Esophagus muscularis mucosa (tissue), 4 donors: ENCODE measurements around the gene DNM3. TPM values are rescaled to one million over a fixed set of nuclear protein-coding genes. Genes with fewer than 3 reads are reported as not detected.

Experiments used
- DNase-seq: peaks from one replicate; pipeline ENCODE4 v3.0.0-alpha.2; 2017; ENCODE audit errors: extremely low spot score
- H3K27ac ChIP-seq, 4 donors: fragments of 200-600 bp; sonication (generic); replicated peaks in 1 of 4; 1 replicate in 3 of 4; 2 replicates in 1 of 4; pipeline ENCODE4 v1.5.1; 2016 to 2019; ENCODE audit warnings: mild to moderate bottlenecking in 1 of 4
- H3K27me3 ChIP-seq, 4 donors: fragments of 200-600 bp; sonication (generic); one replicate each; pipeline versions ENCODE4 v1.5.1 to v1.6.0; 2016 to 2019
- H3K36me3 ChIP-seq, 4 donors: fragments of 200-600 bp; sonication (generic); one replicate each; pipeline ENCODE4 v1.5.1; 2016 to 2019
- H3K4me1 ChIP-seq, 4 donors: fragments of 200-600 bp; sonication (generic); one replicate each; pipeline ENCODE4 v1.5.1; 2016 to 2019
- H3K4me3 ChIP-seq, 4 donors: fragments of 200-600 bp; sonication (generic); 1 replicate in 2 of 4; 2 replicates in 2 of 4; pipeline ENCODE4 v1.5.1; 2016 to 2019; ENCODE audit warnings: mild to moderate bottlenecking in 4 of 4, moderate library complexity in 1 of 4
- H3K9me3 ChIP-seq, 4 donors: fragments of 200-600 bp; sonication (generic); 1 replicate in 3 of 4; 2 replicates in 1 of 4; pipeline ENCODE4 v1.5.1; 2016 to 2019
- EP300 ChIP-seq: sonication (generic); formaldehyde crosslinking; IDR thresholded peaks from one replicate; pipeline ENCODE4 v1.6.1; 2017; ENCODE audit warnings: antibody characterized with exemption
- POLR2A ChIP-seq: fragments of 450-650 bp; IDR thresholded peaks from one replicate; pipeline ENCODE4 v1.6.1; 2017; ENCODE audit warnings: antibody characterized with exemption, moderate library complexity, mild to moderate bottlenecking, low read depth
- POLR2AphosphoS5 ChIP-seq, 2 donors: sonication (generic); formaldehyde crosslinking; IDR thresholded peaks; one replicate each; pipeline ENCODE4 v1.6.1; 2017; ENCODE audit warnings: antibody characterized with exemption in 2 of 2
- WGBS: methylation state at CpG from one replicate; pipeline ENCODE4 v1.1.5; 2018; 5-methylcytosine and 5-hydroxymethylcytosine counted together
- intact Hi-C: fragments of 100-400 bp; cut with DNase I; formaldehyde crosslinking; loops from one replicate; pipeline ENCODE4 v1.15.1; 2023
- total RNA-seq, 4 donors: library from RNA; depleted of rRNA; stranded (reverse); fragments of >200 nt; gene quantifications; one replicate each; pipeline versions ENCODE4 v1.1.0 to v1.2.1, GENCODE V29; 2016
- TF ChIP-seq, protein P1 (sequence below), 3 experiments: fragments of 200-600 bp in 2 of 3; fragments of 450-650 bp in 1 of 3; sonication (generic) in 2 of 3; IDR thresholded peaks; one replicate each; pipeline ENCODE4 v1.5.1; 2017 to 2019; ENCODE audit warnings: antibody characterized with exemption in 3 of 3, mild to moderate bottlenecking in 2 of 3, moderate library complexity in 1 of 3

The DNM3 gene
- total RNA-seq, 4 donors from 2014 or later: 3.3 to 6.4 (median 3.9) TPM

DNA sequence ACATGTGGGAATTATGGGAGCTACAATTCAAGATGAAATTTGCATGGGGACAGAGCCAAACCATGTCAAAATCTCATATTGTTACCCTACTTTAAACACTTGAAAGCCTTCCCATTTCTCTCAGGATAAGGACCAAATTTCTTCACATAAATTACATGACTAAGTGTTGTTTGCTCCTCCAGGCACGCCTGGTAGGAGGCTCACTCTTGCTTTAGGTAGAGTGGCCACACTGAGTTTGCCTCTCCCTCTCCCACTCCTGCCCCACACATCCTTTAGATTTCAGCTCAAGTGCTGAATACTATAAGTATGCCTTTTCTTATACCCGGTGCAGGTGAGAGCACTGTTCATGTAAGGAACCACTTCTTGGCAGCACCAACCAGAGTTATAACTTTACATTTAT is 279.1 kb downstream of the DNM3 start:
- DNase-seq: no peak
- Histone ChIP-seq H3K9me3 (no peaks in the 10 kb centered on the region), H3K4me3 (no peak overlapping the region), H3K27ac (no peak overlapping the region), H3K4me1 (no peaks in the 10 kb centered on the region), H3K36me3 (no peaks in the 10 kb centered on the region), H3K27me3 (no peaks in the 10 kb centered on the region)
- intact Hi-C loops: no loop called here
- 85% methylated on average over 2 of the region's 2 CpGs for WGBS
- no peak for TF ChIP-seq POLR2AphosphoS5 (IDR thresholded peaks at IDR 0.05)
- TF ChIP-seq, protein P1, sequence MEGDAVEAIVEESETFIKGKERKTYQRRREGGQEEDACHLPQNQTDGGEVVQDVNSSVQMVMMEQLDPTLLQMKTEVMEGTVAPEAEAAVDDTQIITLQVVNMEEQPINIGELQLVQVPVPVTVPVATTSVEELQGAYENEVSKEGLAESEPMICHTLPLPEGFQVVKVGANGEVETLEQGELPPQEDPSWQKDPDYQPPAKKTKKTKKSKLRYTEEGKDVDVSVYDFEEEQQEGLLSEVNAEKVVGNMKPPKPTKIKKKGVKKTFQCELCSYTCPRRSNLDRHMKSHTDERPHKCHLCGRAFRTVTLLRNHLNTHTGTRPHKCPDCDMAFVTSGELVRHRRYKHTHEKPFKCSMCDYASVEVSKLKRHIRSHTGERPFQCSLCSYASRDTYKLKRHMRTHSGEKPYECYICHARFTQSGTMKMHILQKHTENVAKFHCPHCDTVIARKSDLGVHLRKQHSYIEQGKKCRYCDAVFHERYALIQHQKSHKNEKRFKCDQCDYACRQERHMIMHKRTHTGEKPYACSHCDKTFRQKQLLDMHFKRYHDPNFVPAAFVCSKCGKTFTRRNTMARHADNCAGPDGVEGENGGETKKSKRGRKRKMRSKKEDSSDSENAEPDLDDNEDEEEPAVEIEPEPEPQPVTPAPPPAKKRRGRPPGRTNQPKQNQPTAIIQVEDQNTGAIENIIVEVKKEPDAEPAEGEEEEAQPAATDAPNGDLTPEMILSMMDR (IDR thresholded peaks at IDR 0.05): no peak

DNA sequence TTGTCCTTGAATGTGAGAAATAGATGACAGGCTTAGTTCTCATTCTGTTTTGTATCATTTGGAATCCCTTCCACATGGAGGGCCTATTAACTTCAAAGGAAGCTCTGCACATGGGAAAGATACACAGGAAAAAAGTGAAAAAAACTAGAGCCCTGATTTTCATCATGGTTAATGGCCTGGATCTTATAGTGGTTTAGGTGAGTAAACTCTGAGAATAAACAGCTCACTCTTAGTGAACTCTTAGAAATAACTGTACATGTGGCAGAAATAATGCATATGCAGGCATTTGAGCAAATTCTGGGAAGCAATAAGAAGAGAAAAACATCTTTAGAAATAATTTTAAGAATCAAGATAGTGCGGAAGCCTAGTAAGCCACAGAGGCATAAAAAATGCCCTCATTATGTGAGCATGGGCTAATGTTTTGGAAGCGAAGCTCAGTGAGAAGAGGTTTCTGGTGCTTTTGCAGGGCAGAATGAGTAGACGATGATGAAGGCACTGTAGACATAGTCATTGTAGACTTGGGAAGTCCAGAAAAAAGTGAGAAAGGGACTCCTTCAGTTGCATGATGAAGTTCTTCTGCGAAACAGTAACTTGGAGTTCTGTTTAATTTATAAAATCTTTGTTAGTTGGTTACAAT is 279.9 kb downstream of the DNM3 start:
- no peak for DNase-seq
- 93% methylated on average over 4 of the region's 4 CpGs for WGBS
- H3K27ac ChIP-seq: no peak overlapping the region
- no peaks in the 10 kb centered on the region for H3K36me3 ChIP-seq
- H3K4me1 ChIP-seq: no peaks in the 10 kb centered on the region
- TF ChIP-seq POLR2AphosphoS5 (IDR thresholded peaks at IDR 0.05) (no peak), EP300 (no peak), POLR2A (no peak)
- TF ChIP-seq, protein P1 (IDR thresholded peaks at IDR 0.05): no peak
- H3K27me3 ChIP-seq: no peaks in the 10 kb centered on the region
- H3K4me3 ChIP-seq: no peak overlapping the region
- intact Hi-C loops: no loop called here
- H3K9me3 ChIP-seq: no peaks in the 10 kb centered on the region

- no peak overlapping the region for H3K27ac ChIP-seq
- no peaks in the 10 kb centered on the region for H3K27me3 ChIP-seq
- 90% methylated on average over 3 of the region's 3 CpGs for WGBS
- no peak overlapping the region for H3K4me3 ChIP-seq
- TF ChIP-seq, protein P1 (IDR thresholded peaks at IDR 0.05): no peak
- TF ChIP-seq POLR2AphosphoS5 (IDR thresholded peaks at IDR 0.05): no peak
- no peak for TF ChIP-seq POLR2A
- no peak for TF ChIP-seq EP300
- no peaks in the 10 kb centered on the region for H3K9me3 ChIP-seq
- H3K36me3 ChIP-seq: no peaks in the 10 kb centered on the region
- no peaks in the 10 kb centered on the region for H3K4me1 ChIP-seq
- no peak for DNase-seq
- intact Hi-C loops: no loop called here
Measured at GRCh38 chr1:172122381-172122780, 281.1 kb downstream of the DNM3 start.

DNA sequence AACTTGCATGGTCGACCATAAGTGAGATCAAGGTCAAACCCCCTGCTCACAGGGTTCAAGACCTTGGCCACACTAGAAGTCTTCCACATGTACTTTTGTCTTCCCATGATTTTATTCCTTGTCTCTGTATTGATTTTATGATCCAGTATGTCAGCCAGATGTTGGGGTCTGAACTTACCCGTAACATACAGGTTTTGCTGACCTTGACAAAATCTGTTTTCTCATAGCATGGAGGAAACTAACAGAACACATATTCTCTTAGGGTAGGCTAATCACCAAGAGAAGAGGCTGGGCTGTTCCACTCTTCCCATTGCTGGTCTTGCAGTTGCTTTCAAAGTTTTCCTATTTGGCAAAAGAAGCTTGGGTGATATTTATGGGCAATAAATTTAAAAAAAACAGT is 284.0 kb downstream of the DNM3 start:
- Histone ChIP-seq H3K4me3 (no peak overlapping the region), H3K27me3 (no peaks in the 10 kb centered on the region), H3K4me1 (no peaks in the 10 kb centered on the region), H3K27ac (no peak overlapping the region), H3K36me3 (peaks cover 0 to 2% (median 0%) of the 10 kb centered on the region in 4 donors), H3K9me3 (no peaks in the 10 kb centered on the region)
- no peak for DNase-seq
- 88% methylated on average over 2 of the region's 2 CpGs for WGBS
- TF ChIP-seq, protein P1 (IDR thresholded peaks at IDR 0.05): no peak
- TF ChIP-seq EP300 (no peak), POLR2AphosphoS5 (IDR thresholded peaks at IDR 0.05) (no peak), POLR2A (no peak)
- intact Hi-C loops: no loop called here

DNA sequence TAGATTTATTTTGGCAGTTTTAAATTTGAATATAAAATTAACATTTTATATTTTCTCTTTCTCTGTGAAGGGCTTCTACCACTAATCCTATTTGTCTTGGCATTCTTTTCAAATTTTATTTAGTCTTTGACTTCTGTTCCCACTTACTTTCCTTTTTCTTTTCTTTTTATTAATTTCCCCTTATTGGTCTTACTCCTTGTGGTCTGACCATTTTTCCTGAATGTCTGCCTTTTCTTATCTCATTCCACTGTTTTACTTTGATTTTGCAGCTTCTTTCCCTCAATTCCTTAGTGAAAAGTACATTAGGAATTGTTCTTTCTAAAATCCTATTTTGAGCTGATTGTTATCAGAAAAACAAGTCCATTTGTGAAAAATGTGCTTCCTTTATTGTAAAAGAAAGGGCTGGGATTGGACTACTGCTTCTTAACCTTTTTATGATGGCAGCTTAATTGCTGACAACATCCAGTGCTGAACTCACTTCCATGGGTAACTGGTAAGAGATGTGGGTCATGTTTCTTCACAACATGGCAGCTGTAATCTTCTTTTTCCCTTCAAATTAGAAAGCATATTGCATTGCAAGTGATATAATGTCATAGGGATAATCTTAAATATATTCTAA is 284.6 kb downstream of the DNM3 start:
- Histone ChIP-seq H3K4me3 (no peak overlapping the region), H3K9me3 (no peaks in the 10 kb centered on the region), H3K36me3 (peaks cover 0 to 2% (median 0%) of the 10 kb centered on the region in 4 donors), H3K4me1 (no peaks in the 10 kb centered on the region), H3K27ac (no peak overlapping the region), H3K27me3 (no peaks in the 10 kb centered on the region)
- no peak for DNase-seq
- intact Hi-C loops: no loop called here
- TF ChIP-seq POLR2A: no peak
